Measurements from ENCODE around the gene NCR2.

GRCh38 chr6:41347378-41348050 lies 12.1 kb downstream of the NCR2 start:
- TF ChIP-seq POLR2A (IDR thresholded peaks at IDR 0.05; ENCODE audit: borderline replicate concordance, extremely low read depth, insufficient read depth, insufficient read length): no peak
- no peak for TF ChIP-seq CTCF (IDR thresholded peaks at IDR 0.05 in 2 of 3, conservative IDR thresholded peaks at IDR 0.05 in 1 of 3; ENCODE audit: borderline replicate concordance in 1 of 3, insufficient read depth in 1 of 3, low read depth in 2 of 3, low read length in 2 of 3)
- no peak for TF ChIP-seq POLR2AphosphoS5 (IDR thresholded peaks at IDR 0.05; ENCODE audit: low read depth, low read length)
- no peak for TF ChIP-seq ZBTB33 (IDR thresholded peaks at IDR 0.05; ENCODE audit: extremely low read depth, insufficient replicate concordance, low read length)
- no peak for TF ChIP-seq EZH2phosphoT487 (IDR thresholded peaks at IDR 0.05; ENCODE audit: borderline replicate concordance)
- TF ChIP-seq CEBPB (IDR thresholded peaks at IDR 0.05; ENCODE audit: low read depth): no peak
- TF ChIP-seq JUND (IDR thresholded peaks at IDR 0.05): no peak
- TF ChIP-seq RAD21 (IDR thresholded peaks at IDR 0.05; ENCODE audit: low read depth): no peak
- no peak for TF ChIP-seq YY1 (IDR thresholded peaks at IDR 0.05; ENCODE audit: extremely low read depth, insufficient replicate concordance, low read depth, low read length)
- no peak for TF ChIP-seq SP1 (IDR thresholded peaks at IDR 0.05; ENCODE audit: low read depth)
- TF ChIP-seq FOSL1 (IDR thresholded peaks at IDR 0.05; ENCODE audit: low read depth): no peak
- TF ChIP-seq EZH2 (IDR thresholded peaks at IDR 0.05): no peak
